HK-2 (cell line): Measurements from ENCODE around the gene NCKIPSD.
A peak's percentile ranks its signal among the peaks of the same experiment; 100 is the strongest.

Experiments
- DNase-seq: peaks from one replicate; pipeline ENCODE4 v3.0.0-alpha.2; 2018; ENCODE audit not compliant: unreplicated experiment

Gene NCKIPSD

GRCh38 chr3:48647714-48648113 is 38.0 kb downstream of the NCKIPSD start:
- no peak for DNase-seq

GRCh38 chr3:48644898-48645760 is 40.6 kb downstream of the NCKIPSD start:
- DNase-seq, result no peak

GRCh38 chr3:48642605-48643004 is 43.1 kb downstream of the NCKIPSD start:
- DNase-seq, result no peak

- no peak for DNase-seq
These were observed 44.3 kb downstream of the NCKIPSD start for GRCh38 chr3:48641396-48641795.

GRCh38 chr3:48639944-48640606 is 45.6 kb downstream of the NCKIPSD start:
- no peak for DNase-seq

GRCh38 chr3:48637305-48637704 is 48.4 kb downstream of the NCKIPSD start:
- no peak for DNase-seq

- DNase-seq, result no peak
These were observed 49.5 kb downstream of the NCKIPSD start for GRCh38 chr3:48636149-48636655.

GRCh38 chr3:48635222-48636021 is 50.3 kb downstream of the NCKIPSD start, which contains the start of gene SLC26A6:
TSS of gene SLC26A6 (minus strand) at chr3:48635461. CDS start at chr3:48635393, 68 bp downstream.
- DNase-seq, result peak; percentile 91

GRCh38 chr3:48634661-48635221 is 51.0 kb downstream of the NCKIPSD start:
- peak; percentile 57 for DNase-seq

- DNase-seq, result no peak
These were observed 52.0 kb downstream of the NCKIPSD start for GRCh38 chr3:48633743-48634142.

GRCh38 chr3:48633256-48633655 is 52.5 kb downstream of the NCKIPSD start:
- no peak for DNase-seq

GRCh38 chr3:48631516-48632448 is 53.9 kb downstream of the NCKIPSD start:
- no peak for DNase-seq

GRCh38 chr3:48630833-48631232 is 54.9 kb downstream of the NCKIPSD start:
- no peak for DNase-seq

GRCh38 chr3:48630407-48630806 is 55.3 kb downstream of the NCKIPSD start:
- DNase-seq, result no peak

GRCh38 chr3:48629894-48630293 is 55.8 kb downstream of the NCKIPSD start:
- no peak for DNase-seq

- no peak for DNase-seq
These were observed 57.3 kb downstream of the NCKIPSD start for GRCh38 chr3:48628277-48629017.

- no peak for DNase-seq
These were observed 60.1 kb downstream of the NCKIPSD start for GRCh38 chr3:48625600-48625999.

GRCh38 chr3:48624767-48625166 is 60.9 kb downstream of the NCKIPSD start:
- DNase-seq, result no peak

GRCh38 chr3:48623851-48624547 is 61.7 kb downstream of the NCKIPSD start:
- DNase-seq, result no peak
